NCI-H526 (cell line): ENCODE data around the gene EDEM3.
A peak's percentile ranks its signal among the peaks of the same experiment; 100 is the strongest.
"Not testable (repeated sequence)": the region's sequence is repeated elsewhere in the genome, so short reads cannot be mapped to it uniquely, and the experiment has no call there.

Source experiments
- DNase-seq, 2 experiments: peaks; one replicate each; lab custom pipeline; 2025; lab: John Stamatoyannopoulos, UW

EDEM3 gene

DNA sequence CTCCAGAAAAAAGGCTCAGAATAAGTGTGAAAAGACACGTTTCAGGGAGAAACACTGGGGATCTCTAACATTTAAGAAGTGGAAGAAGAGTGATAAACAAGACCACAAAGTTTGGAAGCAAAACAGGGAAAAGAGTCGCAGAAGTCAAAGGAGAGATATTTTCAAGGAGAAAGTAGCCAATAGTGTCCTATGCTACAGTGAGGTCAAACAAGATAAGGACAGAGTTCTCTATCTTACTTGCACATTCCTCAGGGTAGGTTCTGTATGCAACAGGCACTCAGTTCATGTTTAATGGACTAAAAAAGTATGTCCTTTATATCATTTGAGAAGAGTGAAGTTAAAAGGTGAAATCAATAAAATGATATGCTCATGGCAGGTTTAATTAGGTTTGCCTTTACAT lies 13.8 kb upstream of the EDEM3 start:
- no peak for DNase-seq

DNA sequence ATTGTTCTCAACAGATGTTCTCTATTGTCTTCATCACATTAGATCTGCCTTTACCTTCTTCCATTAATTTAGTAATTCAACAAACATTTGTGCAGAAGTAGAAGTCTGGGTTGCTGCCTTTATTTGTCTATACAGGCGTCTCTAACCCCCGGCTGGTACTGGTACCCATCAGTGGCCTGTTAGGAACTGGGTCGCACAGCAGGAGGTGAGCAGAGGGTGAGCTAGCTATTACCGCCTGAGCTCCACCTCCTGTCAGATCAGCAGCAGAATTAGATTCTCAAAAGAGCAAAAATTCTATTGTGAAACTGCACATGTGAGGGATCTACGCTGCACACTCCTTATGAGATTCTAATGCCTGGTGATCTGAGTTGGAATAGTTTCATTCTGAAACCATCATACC lies 12.9 kb upstream of the EDEM3 start:
- DNase-seq = no peak

DNA sequence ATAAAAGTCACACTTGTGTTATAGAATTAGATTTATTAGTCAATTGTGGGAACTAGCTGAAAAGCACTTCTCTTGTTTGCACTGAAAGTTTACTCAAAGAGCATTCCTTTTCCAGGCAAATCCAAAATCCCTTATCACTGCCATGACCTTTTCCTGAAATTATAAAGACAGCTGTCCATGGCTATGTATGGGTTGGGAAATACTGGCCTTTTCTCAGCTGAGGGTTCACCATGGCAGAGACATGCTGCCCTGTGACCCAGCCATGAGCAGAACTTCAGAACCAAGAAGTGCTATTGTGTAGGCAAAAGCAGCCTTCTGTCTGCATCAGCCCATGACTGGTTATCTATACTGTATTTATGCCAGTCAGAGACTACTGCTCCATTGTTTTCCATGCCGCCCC lies 9.8 kb upstream of the EDEM3 start:
- DNase-seq = no peak

DNA sequence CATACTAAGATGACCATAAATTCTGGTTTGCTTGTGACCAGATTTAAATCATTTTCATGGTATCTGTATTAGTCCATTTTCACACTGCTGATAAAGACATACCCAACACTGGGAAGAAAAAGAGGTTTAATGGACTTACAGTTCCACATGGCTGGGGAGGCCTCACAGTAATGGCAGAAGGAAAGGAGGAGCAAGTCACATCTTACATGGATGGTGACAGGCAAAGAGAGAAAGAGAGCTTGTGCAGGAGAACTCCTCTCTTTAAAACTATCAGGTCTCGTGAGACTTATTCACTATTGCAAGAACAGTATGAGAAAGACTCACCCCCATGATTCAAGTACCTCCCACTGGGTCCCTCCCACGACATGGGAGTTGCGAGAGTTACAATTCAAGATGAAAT lies 8.9 kb upstream of the EDEM3 start:
- not testable (repeated sequence) for DNase-seq

DNA sequence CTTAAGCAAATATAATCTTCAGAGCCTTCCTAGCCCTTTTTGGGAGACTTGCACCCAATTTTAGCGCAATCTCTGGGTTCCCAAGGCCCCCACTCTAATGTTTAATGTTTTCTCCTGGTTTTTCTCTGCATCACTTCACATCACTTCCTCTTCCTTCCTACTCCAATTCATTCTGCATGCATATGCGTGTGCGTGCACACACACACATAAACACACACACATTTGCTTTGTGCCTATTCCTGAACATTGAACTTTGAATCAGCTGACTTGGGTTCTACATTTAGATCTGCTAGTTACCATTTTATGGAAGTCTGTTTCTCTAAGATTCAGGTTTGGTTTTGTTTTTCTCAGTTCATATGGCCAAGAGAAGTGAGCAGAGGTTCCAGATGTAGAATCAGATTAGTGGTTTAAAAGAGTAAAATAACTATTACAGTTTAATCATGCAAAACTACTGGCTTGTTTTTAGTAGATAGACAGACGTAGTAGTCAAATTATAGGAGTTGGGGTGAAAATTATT lies 7.4 kb upstream of the EDEM3 start:
- DNase-seq = no peak

DNA sequence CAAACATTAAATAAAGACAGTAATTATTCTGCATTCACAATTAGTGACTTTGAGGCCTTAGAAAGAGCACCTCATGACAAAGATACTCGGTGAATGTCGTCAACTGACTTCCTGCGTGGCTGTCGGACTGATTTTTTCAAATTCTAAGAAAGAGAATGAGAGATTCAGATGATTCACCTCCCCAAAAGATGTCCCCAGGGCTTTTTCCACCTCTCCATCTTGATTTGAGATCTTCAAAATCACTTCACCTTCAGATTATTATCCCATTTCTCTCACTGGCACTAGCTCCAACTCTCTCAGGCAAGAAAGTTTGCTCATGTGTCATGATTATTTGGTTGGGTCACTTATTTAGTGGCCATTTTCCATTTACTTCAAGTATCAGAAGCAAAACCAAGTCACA lies 5.0 kb upstream of the EDEM3 start:
- DNase-seq = no peak

DNA sequence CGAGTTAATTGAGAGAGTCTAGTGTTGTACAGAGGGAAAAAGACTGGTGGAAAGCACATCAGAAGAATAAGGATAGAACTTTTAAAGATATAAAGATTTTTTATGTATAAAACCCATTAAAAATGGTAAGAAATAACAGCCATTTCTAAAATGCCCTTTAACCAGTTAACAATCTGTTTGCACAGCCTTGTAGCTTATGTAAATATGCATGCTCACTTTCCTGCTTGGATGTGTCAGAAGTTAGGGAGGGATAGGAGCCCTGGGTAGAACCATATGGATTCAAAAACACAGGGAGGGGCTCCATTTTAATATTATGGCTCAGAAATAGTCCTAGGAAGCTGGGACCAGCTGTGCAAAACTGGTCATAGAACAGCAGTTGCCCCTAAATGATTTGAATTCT lies 4.5 kb upstream of the EDEM3 start:
- DNase-seq = peak in 1 of 2 experiments; percentile 17

DNA sequence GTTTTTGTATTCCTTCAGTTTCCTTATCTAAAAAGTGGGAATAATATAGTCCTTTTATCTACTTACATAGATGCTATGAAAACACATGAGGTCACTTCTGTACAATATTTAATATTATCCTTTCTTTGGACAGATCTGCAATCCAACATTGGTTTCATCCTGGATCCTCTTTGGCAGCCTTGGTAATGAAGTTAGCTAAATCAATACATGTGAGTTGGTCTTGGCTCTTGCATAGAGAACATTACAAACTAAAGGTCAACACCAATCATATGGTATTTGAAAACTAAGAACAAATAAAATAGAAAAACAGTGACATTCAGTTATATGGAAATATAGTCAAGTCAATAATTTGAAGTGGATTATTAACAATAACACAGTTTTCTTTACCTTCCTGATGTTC lies 3.2 kb upstream of the EDEM3 start:
- no peak for DNase-seq

DNA sequence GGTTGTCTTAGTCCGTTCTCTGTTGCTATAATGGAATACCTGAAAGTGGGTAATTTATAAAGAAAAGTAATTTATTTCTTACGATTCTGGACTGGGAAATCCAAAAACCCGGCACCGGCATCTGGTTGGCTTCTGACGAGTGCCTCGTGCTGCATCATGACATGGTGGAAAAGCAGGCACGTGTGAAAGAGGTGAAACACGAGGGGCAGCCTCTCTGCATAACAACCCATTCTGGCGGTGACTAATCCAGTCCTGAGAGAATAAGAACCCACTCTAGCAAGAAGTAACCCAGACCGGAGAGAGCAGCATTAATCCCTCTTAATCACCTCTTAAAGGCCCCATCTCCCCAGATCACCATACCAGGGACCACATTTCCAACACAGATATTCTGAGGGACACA lies 2.7 kb upstream of the EDEM3 start:
- no peak for DNase-seq

DNA sequence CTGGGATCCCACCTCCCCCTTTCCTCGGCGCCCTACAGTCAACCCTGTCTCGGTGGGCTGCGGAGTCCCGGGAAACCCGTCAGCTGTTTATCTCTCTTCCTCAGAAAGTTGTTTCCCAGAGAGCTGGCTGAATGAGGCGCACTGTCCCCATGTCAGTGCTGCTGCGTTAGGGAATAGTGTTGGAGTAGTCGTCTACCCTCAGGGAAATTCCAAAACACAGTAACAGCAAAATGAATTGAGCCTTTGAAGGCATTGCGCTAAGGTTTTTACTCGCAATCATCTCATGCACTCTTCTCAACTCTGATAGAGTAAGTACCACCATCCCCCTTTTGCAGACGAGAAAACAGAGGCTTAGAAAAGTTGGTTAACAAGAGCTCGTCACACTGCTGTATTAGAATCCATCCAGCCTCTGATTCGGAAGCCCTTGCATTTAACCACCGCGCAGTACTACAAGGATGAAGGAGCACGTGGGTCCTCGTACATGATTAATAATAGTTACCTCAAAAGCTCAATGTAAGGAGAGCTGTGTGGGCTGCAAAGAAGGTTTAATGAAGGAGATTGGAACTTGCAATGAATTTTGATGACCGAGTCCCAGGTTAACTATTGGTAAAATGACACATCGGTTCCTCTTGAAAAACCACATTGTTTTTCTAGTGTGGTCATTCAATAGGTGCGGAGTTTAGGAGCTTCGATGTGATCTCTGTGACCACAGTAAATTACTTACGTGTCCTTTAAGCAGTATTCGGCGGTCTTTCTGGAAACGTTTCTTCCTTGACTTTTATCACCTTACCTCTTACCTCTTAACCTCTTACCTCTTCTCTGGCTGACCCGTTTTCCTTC lies 788 bp upstream of the EDEM3 start:
- peak; percentile 88 to 89 for DNase-seq

DNA sequence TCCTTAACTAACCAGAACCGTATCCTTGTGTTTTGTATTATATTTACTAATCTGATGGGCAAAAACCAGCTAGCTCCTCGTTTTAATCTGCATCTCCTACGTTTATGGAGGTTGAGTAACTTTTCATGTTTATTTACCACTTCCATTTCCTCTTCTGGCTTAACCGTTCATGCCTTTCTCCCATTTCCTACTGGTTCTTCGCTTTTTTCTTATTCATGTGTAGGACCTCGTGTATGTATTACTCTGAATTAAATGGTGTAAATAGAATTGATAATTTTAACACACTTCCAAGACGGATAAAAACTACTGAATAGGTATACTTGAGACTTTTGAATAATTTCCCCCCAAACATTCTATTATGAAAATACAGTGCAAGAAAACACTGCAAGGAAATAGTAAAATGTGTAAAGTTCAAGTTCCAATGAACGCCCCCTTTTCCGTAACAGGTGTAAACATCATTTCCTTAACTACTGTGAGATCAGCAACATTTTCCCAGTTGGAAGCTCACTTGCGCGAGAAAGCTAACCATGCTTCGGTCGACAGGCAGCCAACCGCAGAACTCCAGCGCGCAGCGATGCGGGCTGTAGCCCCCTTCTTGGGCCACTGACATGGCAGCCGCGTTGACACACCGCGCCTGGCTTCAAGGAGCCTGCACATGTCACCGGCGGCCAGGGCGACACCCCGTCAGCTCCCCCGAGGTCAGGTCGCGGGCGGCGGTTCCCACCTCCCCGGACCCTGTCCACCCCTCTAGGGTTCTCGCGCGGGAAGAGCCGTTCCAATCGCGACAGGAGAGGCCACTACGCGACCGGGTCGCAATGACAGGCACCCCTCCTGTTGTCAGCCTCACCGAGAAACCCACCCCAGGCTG lies 816 bp downstream of the EDEM3 start:
- peak; percentile 84 to 91 for DNase-seq

DNA sequence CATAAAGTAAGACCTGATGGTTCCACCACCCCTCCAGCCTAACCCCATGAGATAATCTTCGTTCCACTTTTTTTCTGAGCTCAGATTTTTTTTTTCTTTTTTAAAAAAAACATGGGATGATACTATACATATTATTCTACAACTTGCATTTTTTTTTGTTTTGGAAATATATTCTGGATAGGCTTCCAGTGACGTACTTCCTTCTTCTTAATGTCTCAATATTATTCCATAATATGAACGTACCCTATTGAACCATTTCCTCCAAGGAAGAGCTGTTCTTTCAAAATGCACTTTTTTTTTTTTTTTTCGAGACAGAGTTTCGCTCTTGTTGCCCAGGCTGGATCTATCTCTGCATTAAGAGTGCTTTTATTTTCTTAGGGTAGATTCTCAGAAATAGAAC lies 1.5 kb downstream of the EDEM3 start:
- DNase-seq = no peak

DNA sequence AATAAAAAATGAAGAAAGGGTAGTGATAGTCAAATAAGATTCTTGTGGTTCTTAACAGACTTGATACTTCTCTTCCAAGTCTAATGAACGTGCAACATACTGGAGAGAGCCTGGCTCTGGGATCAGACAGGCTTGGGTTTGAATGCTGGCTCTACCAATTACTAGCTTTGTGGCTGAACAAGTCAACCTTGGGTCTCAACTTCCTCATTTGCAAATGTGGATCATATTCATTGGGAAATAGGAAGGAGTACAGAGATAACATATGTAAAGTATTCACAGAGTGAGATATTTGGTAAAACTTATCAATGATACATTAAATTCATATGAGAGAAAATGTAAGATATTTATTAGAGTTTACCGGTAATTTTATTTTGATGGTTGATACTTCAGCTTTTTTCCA lies 2.0 kb downstream of the EDEM3 start:
- DNase-seq = peak; percentile 25 to 74

DNA sequence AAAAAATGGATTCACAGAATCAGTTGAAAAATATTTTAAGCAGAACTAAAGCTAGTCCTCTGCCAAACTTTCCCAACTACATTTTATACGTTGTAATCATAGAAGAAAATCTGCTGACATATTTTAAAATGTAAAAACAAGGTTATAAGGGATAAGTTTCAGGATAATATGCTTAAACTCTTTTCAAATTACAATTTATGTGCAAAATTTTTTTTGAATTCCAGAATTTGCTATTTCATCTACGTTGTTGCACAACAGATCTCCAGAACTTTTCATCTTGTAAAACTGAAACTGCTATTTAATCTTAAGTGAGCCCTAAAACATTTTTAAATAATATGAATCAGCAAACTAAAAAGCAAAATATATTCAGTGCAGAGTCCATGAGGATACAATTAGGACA lies 5.9 kb downstream of the EDEM3 start:
- no peak for DNase-seq

DNA sequence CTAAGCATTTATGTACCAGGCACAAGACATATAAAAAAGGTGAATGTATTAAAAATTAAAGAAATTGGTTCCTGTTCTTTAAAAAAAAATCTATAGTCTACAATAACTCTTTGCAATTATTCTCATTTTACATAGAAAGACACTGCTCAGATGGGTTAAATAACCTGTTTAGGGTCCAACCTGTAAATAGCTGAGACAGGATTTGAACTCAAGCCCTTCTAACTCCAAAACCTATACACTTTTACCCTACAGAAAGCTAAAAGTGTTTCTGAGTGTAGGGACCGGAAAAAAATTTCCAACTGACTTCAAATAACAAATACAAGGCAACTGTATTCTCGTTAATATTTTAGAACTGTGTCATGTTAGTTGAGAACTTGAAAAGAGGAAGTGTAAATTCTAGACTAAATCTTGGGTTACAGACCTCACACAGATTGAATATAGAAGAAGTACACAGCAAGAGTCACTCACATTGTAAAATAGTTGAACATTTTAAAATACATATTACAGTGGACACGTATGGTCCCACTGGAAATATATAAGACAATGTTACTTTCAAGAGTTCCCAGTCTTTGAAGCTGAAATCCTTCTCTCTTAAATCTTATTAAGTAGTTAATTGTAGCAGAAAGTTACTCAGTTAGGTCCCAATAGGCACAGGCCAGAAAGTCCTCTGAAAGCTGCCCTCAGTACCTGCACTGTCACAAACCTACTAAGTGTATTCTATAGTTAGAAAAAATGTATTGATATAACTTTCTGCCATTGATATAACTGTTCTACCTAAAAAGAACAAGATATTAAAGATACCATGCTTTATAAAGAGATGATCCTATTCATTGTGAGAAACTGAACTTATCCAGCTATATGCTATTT lies 7.3 kb downstream of the EDEM3 start:
- no peak for DNase-seq

DNA sequence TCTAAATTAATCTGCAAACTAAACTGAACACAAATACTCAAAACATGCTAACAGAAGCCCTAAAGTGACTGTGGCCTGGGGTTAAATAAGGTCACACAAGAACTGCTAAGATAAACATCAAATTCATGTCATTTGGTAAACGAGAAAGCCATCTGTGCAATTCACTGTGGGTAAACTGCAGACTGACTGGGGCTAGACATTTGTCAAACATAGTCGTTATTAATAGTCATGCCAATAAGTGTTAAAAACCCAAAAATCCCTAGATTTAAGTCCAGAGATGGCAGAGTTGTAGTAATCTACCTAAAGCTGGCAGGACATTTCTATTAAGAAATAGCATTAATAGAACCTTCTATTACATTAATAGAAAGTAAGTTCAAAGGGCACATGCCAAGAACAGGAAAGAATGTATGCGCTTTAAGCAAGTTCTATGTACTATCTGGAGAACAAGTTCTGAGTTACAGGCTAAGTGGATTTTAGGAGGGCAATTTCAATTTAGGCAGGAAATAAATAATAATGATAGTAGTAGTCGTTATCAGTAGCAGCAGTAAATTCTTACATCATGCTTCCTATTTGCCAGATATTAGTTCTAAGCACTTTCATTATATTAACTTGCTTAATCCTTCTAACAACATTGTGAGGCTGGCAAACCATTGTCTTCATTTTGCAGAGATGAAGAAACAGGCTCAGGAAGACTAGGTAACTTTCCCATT lies 8.6 kb downstream of the EDEM3 start:
- no peak for DNase-seq

DNA sequence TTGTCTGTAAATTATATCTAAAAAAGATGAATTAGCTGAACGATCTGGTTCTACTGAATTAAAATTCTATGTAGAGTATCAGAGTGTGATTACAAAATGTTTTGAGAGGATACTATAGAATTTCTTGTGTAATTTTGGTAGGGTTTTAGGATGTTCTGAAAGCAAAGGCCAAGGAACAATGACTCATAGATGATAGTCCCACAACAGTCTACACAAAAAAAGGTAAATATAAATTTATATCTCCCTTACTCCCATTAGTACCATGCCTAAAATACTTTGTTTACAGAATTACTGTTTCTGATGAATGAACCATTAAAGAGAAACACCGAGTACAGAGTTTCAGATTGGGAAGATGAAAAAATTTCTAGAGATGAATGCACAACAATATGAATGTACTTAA lies 9.5 kb downstream of the EDEM3 start:
- no peak for DNase-seq

DNA sequence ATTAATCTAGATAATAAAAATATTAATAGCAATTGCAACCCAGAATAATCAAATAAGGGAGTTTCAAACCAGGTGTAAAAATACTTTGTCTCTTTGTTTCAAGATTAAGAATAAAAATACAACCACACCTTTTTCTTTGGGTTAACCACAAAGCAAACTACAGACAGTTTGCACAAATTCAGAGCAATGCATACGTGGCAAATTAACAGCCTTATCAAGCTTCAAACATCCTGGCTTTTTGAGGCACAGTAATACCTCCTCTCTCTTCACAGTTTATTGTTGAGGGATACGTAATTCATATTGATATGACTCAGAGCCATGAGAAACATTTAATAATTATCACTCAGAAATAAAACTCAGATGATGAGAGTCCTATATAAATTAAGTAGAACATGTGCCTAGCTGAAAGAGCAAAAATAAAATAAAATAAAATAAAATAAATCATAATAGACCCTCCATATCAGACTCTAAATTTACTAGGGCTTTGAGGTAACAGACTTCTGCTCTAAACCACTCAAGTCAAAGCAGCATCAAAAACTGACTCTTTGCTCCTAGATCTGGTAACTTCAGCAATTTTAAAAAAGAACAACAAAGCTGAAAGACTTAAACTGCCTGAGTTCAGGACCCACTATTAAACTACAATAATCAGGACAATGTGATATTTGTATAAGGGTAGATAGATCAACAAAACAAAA lies 11.4 kb downstream of the EDEM3 start:
- DNase-seq = no peak

DNA sequence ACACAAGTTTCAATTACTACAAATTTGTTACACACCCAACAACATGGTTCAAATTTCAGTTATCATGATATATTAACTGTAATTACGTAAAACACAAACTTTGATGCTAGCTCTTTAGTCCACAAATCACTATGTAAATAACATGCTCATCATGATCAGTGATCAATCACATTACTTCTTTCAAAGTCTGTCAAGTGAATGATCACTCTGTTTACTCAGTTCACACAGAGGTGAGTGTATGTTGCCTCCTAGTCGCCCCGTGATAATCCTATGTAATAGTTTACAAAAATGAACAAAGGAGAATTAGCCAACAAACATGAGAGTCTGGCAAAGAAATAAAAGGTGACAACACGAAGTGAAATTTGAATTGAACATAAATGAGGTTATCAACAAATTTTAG lies 14.3 kb downstream of the EDEM3 start:
- DNase-seq = no peak

DNA sequence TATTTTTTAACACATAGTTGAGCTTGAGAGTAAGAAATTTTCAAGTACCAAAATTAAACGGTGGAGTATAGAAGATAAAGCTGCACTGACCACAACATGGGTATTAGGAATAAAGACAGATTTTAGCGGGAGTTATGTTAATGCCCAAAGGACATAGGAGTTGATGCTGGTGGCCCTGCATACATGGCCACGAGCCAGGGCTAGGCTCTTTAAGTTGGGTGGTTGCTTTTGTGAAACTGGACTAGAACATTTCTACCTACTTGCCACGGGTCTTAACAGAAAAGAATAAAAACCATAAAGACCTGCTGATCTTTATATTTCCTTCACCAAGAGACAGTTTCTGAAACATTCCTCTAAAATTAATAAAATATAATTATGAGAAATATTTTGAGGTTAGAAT lies 14.9 kb downstream of the EDEM3 start:
- DNase-seq = no peak

DNA sequence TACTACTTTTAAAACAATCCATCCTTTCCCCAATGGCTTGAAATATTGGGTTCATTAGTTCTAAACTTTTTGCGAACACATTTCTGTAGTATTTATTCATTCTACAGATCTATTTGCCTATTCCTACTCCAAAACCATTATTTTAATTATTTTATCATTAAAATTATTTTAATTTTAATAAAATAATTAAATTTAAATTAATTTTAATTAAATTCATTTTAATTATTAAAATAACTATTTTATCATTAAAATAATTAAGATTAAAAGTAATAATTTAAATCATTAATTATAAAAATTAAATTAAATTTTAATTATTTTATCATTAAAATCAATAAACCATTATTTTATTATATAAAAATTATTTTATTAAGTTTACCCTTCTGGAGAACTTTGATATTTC lies 15.6 kb downstream of the EDEM3 start:
- DNase-seq = no peak
